Measurements from ENCODE around the gene TXNDC11. TPM values are rescaled to one million over a fixed set of nuclear protein-coding genes. Genes with fewer than 3 reads are reported as not detected.

The TXNDC11 gene
- total and polyA plus RNA-seq, 2 experiments from 2014 or later = 6.8 to 12.0 TPM

- Histone ChIP-seq H3K27me3 (ENCODE audit: insufficient read depth) (no peaks in the 10 kb centered on the region), H3K9me2 (ENCODE audit: insufficient read depth) (no peaks in the 10 kb centered on the region), H3K4me1 (ENCODE audit: insufficient read depth) (0 out of 2 replicates have a peak, but pooled peaks cover 7% of the 10 kb centered on the region), H3K36me3 (ENCODE audit: insufficient read depth) (0 out of 2 replicates have a peak, but pooled peaks cover 6% of the 10 kb centered on the region), H3K4me3 (no peak overlapping the region), H3K4me2 (no peak overlapping the region), H2AFZ (no peak overlapping the region), H4K20me1 (replicated peaks; ENCODE audit: insufficient read depth) (0 out of 2 replicates have a peak, but pooled peaks cover 3% of the 10 kb centered on the region), H3K79me2 (replicated peaks; ENCODE audit: insufficient read depth) (no peaks in the 10 kb centered on the region), H3K27ac (ENCODE audit: low read depth) (no peak overlapping the region), H3F3A (replicated peaks; ENCODE audit: low read depth) (no peaks in the 10 kb centered on the region; the same call in 1 of the 2 replicates)
- no peak for DNase-seq (ENCODE audit: low spot score)
- ATAC-seq = no peak
- H3K27ac Mint-ChIP-seq = no peak overlapping the region
- no peak overlapping the region for H3K4me3 Mint-ChIP-seq
- TF ChIP-seq ETS1 (IDR thresholded peaks at IDR 0.05) (no peak), NANOG (IDR thresholded peaks at IDR 0.05; ENCODE audit: borderline replicate concordance) (no peak), ZNF331 (CRISPR knock-in tag; IDR thresholded peaks at IDR 0.05; ENCODE audit: low read depth) (no peak), JUNB (IDR thresholded peaks at IDR 0.05; ENCODE audit: unreplicated experiment) (no peak), REST (IDR thresholded peaks at IDR 0.05; ENCODE audit: unreplicated experiment) (no peak), EZH2phosphoT487 (IDR thresholded peaks at IDR 0.05; ENCODE audit: unreplicated experiment) (no peak), CREB1 (CRISPR knock-in tag; IDR thresholded peaks at IDR 0.05; ENCODE audit: low read depth) (no peak), ZNF114 (CRISPR knock-in tag; IDR thresholded peaks at IDR 0.05) (no peak), EZH2 (IDR thresholded peaks at IDR 0.05; ENCODE audit: low read depth, unreplicated experiment) (no peak), POLR2AphosphoS5 (IDR thresholded peaks at IDR 0.05; ENCODE audit: low read depth) (no peak), STAT1 (IDR thresholded peaks at IDR 0.05; ENCODE audit: unreplicated experiment) (no peak), CTCF (conservative IDR thresholded peaks at IDR 0.05; ENCODE audit: low read depth in 2 of 2) (no peak), ZNF462 (CRISPR knock-in tag; IDR thresholded peaks at IDR 0.05) (no peak)
- peaks cover 8% of the 10 kb centered on the region; the same call in 2 of the 3 replicates for H3K4me1 Mint-ChIP-seq
- H3K36me3 Mint-ChIP-seq (ENCODE audit: low read depth) = peaks cover 14% of the 10 kb centered on the region; the same call in 2 of the 3 replicates
- H3K27me3 Mint-ChIP-seq (ENCODE audit: insufficient read depth, low read depth, poor library complexity) = no peaks in the 10 kb centered on the region
- H3K9me3 Mint-ChIP-seq = no peaks in the 10 kb centered on the region
These were observed 20.7 kb downstream of the TXNDC11 start for GRCh38 chr16:11721781-11722467.
